ENCODE results near the gene DGKQ. TPM values are rescaled to one million over a fixed set of nuclear protein-coding genes. Genes with fewer than 3 reads are reported as not detected.

DGKQ gene
- total RNA-seq, 3 donors from 2014 or later = 11.2 to 21.5 (median 14.8) TPM

DNA sequence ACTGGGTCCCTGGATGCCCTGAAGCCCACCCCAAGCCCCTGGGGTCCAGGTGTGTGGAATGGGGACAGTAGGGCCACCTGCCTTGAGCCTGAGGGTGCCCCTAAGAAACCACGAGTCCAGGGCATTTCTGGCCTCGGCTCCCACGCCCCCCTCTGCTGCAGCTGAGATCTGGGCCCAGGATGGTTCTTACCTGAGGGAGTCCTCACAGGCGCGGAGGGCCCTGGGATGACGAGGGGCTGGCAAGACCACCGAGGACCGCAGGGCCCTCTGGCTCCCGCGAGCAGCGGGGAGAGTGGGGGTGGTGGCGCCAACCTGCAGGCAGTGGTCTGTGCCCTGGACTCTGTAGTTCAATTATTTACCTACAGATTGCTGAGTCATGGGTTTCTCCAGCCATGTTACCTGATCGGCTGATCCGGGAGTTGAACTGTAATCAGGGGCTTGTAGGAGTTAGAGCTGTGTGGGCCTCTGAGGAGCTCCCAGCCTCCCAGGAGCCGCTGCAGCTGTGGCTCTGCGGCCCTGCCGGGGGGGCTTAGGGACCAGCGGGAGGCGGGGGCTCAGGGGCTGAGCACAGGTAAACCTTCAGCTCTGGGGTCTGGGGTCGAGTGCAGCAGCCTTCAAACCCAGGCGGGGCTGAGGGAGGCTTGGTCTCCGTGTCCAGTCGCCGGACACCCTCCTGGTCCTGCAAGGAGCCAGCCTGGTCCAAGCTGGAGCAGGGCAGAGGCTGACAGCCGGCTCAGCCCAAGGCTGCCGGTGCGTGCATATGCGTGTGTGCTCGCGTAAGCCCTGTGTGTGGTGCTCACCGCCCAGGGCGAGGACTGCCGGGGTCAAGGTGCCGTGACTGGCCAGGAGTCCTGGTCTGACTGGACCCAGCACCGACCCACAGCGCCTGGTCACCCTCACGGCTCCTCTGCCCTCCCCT lies 20.0 kb upstream of the DGKQ start, which contains the start of gene SLC26A1:
Gene SLC26A1 (minus strand): TSS at position 294 of the 919 bp plus-strand sequence. CDS start 1,701 bp downstream, outside the sequence.
- Mint-ChIP-seq H3K9me3 (no peaks in the 10 kb centered on the region), H3K27me3 (ENCODE audit: low read depth) (peaks cover 11% of the 10 kb centered on the region), H3K4me1 (ENCODE audit: low read depth) (peaks cover 4% of the 10 kb centered on the region), H3K36me3 (ENCODE audit: insufficient read depth) (no peaks in the 10 kb centered on the region), H3K4me3 (no peak within 1 kb of the TSS)
- ATAC-seq (no peak), DNase-seq (no peak)

DNA sequence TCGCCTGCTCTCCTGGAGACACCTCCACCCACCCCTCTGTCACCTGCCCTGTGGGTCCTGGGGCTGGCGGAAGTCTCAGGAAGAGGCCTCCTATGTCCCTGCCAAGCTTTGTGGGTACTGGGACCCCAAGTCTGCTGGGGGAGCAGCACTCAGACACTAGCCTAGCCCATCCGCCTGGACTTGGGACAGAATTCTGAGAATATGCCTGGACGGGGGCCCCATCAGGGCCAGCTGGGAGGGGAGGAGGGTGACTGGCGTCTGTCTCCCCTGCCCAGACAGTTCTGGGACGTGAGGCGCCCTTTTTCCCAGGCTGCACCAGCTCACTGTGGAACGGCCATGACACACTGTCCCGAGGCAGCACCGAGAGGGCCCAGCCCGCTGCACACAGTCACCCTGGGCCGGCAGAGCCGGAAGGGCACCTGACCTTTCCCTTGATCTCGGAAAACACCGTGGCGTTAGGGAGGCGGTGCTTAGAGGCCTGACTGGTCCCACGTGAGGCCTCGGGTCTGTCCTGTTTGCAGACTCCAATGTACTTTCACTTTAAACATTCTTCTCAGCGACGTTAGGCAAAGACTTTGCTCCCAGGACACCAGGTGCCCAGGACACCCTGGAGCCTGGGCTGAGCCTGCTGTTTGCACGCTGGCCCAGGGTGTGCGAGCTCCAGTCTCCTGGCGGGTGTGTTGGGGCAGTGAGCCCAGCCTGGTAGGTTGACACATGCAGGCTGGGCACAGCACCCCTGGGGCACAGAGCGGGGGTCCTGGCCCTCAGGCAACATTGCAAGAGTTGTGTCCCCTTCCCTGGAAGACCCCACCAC lies 19.1 kb upstream of the DGKQ start:
- H3K4me3 Mint-ChIP-seq = no peak overlapping the region
- no peaks in the 10 kb centered on the region for H3K36me3 Mint-ChIP-seq (ENCODE audit: insufficient read depth)
- DNase-seq = no peak
- peaks cover 6% of the 10 kb centered on the region for H3K4me1 Mint-ChIP-seq (ENCODE audit: low read depth)
- peaks cover 5% of the 10 kb centered on the region for H3K27me3 Mint-ChIP-seq (ENCODE audit: low read depth)
- H3K9me3 Mint-ChIP-seq = no peaks in the 10 kb centered on the region
- no peak for ATAC-seq

DNA sequence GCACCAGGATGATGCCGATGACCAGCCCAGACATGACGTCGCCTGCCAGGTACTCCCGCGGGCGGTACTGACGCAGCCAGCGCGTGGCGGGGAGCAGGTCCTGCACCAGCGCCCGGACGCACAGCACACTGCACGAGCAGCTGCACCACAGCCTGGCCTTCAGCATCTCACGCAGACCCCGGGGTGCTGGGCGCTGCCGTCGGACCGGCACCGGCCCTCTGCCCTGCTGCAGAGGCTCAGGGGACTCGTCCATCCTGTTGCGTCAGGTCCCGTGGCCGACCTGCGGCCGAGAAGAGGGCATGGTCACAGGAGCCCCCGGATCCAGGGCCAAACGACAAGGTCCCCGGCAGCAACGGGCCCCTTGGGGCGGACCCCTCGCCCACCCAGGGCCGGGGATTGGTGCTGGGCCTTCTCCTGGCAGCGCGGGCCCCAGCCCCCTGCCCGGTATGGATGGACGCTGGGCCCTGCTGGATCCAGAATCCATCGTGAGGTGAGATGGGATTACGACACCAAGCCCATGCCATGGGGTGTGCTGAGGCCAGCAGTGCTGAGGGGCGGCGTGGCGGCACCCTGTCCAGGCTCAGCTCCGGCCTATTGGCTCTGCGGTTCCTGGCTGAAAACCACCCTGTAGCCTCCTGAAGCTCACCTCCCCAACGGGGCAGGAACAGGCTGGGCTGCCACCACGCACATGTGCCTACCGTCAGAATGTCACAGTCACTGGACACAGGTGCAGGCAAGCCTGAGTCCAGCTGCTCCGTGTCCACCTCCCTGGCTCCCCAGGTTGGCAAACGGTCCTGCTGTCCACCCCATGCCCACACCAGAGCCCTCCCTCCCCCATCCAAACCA lies 18.3 kb upstream of the DGKQ start:
- H3K4me1 Mint-ChIP-seq (ENCODE audit: low read depth) = peaks cover 8% of the 10 kb centered on the region
- no peak overlapping the region for H3K4me3 Mint-ChIP-seq
- DNase-seq (no peak), ATAC-seq (no peak)
- H3K9me3 Mint-ChIP-seq = no peaks in the 10 kb centered on the region
- peaks cover 1% of the 10 kb centered on the region for H3K27me3 Mint-ChIP-seq (ENCODE audit: low read depth)
- no peaks in the 10 kb centered on the region for H3K36me3 Mint-ChIP-seq (ENCODE audit: insufficient read depth)

DNA sequence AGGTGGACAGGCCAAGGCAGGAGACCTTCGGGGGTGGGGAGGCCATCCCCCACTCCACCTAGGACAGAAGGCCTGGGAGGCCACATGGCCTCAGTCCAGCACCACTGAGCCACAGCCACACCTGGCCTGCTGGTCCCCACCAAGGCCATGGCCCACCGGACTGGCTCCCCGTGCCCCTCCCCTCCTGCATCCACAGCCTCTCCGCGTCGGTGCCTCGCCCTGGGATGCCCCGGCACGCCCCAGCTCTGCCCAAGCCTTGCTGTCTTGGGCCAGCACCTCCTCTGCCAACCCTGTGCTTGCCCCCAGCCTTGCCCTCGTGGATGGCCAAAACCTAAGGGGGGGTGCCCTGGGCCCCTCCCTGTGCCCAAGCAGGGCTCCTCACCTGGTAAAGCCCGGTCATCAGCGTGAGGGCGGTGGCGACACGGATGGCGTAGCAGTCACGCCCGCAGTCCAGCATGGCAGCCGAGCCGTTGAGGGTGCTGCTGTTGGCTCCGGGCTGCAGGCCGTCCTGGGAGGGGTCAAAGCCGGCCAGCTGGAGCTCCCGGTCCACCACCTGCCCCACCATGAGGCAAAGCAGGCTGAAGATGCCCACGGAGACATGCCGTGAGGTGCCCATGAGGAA lies 17.5 kb upstream of the DGKQ start:
- H3K36me3 Mint-ChIP-seq (ENCODE audit: insufficient read depth) = no peaks in the 10 kb centered on the region
- H3K4me3 Mint-ChIP-seq = no peak overlapping the region
- H3K9me3 Mint-ChIP-seq = no peaks in the 10 kb centered on the region
- peaks cover 1% of the 10 kb centered on the region for H3K27me3 Mint-ChIP-seq (ENCODE audit: low read depth)
- no peak for DNase-seq
- peaks cover 15% of the 10 kb centered on the region for H3K4me1 Mint-ChIP-seq (ENCODE audit: low read depth)
- no peak for ATAC-seq

DNA sequence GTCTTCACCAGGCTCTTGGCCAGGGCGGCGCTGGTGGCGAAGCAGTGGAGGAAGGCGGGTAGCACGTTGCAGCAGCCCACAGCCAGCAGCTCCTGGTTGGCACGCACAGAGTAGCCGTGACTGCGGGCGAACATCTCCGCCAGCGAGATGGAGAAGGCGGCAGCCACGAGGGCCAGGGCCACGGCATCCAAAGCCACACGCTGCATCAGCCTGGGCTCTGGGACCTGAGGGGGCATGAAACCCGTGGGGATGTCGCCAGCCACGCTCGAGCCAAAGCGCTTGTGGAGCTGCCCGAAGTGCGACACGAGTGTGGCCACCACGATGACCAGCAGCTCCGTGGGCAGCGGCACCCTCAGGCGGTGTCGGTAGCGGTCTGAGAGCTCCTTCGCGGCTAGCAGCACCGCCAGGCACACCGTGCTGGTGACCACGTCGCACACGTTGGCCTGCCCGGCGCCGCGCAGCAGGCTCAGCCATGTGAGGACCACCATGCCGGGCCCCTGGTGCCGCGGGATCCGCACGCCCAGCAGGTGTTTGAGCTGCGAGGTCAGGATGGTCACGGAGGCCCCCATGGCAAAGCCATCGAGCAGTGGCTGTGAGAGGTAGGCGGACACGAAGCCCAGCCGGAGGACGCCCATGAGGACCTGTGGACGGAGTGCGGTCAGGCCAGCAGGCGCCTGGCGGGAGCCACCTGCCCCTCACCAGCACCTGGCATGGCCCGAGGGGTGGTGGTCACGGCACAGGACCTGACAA lies 16.5 kb upstream of the DGKQ start:
- Mint-ChIP-seq H3K9me3 (no peaks in the 10 kb centered on the region), H3K36me3 (ENCODE audit: insufficient read depth) (no peaks in the 10 kb centered on the region), H3K27me3 (ENCODE audit: low read depth) (no peaks in the 10 kb centered on the region), H3K4me1 (ENCODE audit: low read depth) (peaks cover 24% of the 10 kb centered on the region), H3K4me3 (no peak overlapping the region)
- DNase-seq = no peak
- no peak for ATAC-seq

DNA sequence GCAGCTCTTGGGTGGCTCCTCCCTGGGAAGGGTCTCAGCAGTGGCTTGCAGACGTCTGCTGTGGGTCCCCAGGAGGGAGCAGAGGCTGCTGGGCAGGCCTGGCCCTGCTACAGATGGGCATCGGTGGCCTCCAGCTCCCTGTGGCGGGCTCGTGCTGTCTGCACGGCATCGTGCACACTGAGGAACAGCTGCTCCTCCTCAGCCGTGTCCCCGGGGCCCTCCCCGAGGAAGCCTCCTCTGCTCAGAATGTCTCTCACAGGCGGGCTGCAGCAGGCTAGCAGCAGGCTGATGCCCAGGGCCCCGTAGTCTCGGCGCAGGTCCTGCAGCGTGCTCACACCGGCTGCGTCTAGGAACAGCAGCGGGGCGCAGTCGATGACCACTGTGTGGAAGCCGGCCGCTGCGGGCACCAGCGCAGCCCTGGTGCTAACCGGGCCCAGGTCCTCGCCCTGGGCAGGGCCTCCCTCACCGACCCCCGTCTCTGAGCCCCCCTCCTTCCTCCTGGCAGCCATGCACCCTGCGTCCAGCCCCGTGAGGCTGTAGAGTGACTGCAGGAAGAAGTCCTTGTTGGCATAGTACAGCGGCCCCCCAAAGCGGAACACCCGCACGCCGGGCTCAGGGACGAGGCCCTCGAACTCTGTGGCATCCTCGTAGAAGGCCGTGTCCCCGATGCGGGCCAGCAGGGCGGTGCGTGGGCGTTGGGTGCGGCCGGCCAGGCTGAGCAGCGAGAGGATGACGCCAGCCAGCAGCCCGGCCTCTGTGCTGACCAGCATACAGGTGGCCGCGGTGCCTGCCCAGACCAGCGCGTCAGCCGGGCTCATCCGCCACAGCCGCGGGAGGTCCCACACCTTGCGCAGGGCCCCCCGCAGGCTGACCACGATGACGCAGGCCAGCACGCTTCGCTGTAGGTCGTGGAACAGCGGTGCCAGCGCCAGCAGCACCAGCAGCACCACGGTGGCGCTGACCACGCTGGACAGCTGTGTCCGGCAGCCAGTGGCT lies 15.7 kb upstream of the DGKQ start:
- no peak for ATAC-seq
- peaks cover 28% of the 10 kb centered on the region for H3K4me1 Mint-ChIP-seq (ENCODE audit: low read depth)
- DNase-seq = no peak
- no peaks in the 10 kb centered on the region for H3K9me3 Mint-ChIP-seq
- no peaks in the 10 kb centered on the region for H3K36me3 Mint-ChIP-seq (ENCODE audit: insufficient read depth)
- no peaks in the 10 kb centered on the region for H3K27me3 Mint-ChIP-seq (ENCODE audit: low read depth)
- H3K4me3 Mint-ChIP-seq = no peak overlapping the region

DNA sequence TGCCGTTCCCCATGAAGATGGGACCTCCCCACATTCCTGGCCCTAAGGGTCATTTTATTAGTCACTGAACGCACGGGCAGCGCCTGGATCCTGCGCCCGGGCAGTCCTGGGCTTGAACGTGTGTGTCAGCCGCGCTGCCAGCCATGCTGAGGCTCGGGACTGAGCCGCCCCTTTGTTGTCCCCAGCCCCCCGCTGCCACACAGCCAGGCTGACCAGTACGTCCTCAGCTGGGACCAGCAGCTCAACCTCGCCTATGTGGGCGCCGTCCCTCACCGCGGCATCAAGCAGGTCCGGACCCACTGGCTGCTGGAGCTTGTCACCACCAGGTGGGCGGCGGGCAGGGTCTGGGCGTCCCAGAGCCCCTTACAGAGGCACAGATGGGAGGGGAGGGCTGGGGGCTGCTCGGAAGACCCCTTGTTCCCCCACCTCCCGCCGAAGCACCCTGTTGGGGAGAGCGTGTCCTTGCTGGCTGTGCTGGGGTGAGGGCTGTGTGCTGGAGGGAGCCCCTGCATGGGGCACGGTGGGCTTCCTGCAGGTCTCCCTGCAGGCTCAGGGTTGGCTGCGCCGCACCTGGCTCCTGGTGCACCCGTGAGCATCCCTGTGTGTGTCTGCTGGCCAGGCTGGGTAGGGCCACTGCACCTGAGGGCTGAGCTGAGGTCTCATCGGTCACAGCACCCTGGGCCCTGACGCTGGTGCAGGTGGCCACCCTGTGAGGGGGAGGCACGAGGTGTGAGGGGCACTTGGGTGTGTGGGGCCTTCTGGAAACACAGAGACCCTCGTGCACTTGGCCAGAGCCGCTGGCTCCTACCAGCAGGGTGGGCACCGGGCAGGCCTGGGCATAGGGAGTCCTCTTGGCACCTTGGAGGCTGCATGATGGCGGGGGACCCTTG lies 14.5 kb upstream of the DGKQ start:
- DNase-seq = no peak
- no peaks in the 10 kb centered on the region for H3K9me3 Mint-ChIP-seq
- H3K36me3 Mint-ChIP-seq (ENCODE audit: insufficient read depth) = no peaks in the 10 kb centered on the region
- no peak for ATAC-seq
- H3K4me3 Mint-ChIP-seq = peak overlapping the region; percentile 80
- no peaks in the 10 kb centered on the region for H3K27me3 Mint-ChIP-seq (ENCODE audit: low read depth)
- peaks cover 28% of the 10 kb centered on the region for H3K4me1 Mint-ChIP-seq (ENCODE audit: low read depth)

DNA sequence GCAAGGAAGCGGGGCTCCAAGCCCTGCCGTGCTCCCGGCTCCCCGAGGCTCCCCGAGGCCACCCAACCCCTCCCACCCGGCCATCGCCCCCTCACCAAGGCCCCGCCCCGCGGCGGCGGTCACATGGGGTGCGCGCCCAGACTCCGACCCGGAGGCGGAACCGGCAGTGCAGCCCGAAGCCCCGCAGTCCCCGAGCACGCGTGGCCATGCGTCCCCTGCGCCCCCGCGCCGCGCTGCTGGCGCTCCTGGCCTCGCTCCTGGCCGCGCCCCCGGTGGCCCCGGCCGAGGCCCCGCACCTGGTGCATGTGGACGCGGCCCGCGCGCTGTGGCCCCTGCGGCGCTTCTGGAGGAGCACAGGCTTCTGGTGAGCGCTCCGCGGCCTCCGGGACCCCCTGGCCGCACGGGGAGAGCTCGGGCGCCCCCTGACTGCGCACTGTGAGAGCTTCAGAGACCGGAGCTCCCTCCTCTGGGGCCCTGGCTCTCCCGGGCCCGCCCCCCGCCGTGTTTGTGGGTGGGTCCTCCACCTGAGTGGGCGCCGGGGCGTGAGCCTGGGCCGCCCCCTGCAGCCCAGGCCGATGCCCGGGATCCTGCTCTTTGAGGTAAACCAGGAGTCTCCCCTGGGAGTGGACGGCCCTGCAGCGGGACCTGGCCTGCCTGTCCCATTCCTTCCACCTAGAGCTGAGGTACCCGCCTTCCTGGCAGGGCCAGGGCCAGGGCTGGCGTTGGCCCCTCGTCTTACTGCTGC lies 13.7 kb upstream of the DGKQ start, which contains the start of gene IDUA:
Gene IDUA (plus strand): TSS at position 166 of the 745 bp plus-strand sequence. CDS start 41 bp downstream, at position 207.
- DNase-seq (peak; percentile 86), ATAC-seq (peak; percentile 84)
- no peaks in the 10 kb centered on the region for H3K27me3 Mint-ChIP-seq (ENCODE audit: low read depth)
- H3K36me3 Mint-ChIP-seq (ENCODE audit: insufficient read depth) = no peaks in the 10 kb centered on the region
- H3K4me1 Mint-ChIP-seq (ENCODE audit: low read depth) = peaks cover 28% of the 10 kb centered on the region
- H3K4me3 Mint-ChIP-seq = peak within 1 kb of the TSS; percentile 88
- H3K9me3 Mint-ChIP-seq = no peaks in the 10 kb centered on the region

DNA sequence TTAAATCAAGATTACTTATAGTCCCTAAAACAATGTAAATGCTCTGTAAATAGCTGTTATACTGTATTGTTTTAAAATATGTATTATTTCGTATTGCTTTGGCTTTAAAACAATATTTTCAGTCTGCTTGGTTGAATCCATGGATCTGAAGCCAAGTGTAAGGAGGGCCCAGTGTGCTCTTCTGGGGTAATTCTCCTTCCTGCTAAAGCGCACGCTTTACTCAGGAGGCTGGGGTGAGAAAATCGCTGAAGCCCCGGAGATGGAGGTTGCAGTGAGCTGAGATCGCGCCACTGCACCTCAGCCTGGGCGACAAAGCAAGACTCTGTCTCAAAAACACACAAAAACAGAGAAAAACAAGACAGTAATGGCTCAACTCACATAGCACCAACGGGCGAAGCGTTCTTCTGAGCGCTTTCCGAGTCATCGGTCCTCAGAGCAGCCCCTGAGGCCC lies 13.1 kb upstream of the DGKQ start:
- peaks cover 28% of the 10 kb centered on the region for H3K4me1 Mint-ChIP-seq (ENCODE audit: low read depth)
- H3K9me3 Mint-ChIP-seq = no peaks in the 10 kb centered on the region
- H3K27me3 Mint-ChIP-seq (ENCODE audit: low read depth) = no peaks in the 10 kb centered on the region
- H3K36me3 Mint-ChIP-seq (ENCODE audit: insufficient read depth) = no peaks in the 10 kb centered on the region
- ATAC-seq = peak in 1 of 2 donors; percentile 24
- no peak for DNase-seq
- H3K4me3 Mint-ChIP-seq = peak overlapping the region; percentile 88

DNA sequence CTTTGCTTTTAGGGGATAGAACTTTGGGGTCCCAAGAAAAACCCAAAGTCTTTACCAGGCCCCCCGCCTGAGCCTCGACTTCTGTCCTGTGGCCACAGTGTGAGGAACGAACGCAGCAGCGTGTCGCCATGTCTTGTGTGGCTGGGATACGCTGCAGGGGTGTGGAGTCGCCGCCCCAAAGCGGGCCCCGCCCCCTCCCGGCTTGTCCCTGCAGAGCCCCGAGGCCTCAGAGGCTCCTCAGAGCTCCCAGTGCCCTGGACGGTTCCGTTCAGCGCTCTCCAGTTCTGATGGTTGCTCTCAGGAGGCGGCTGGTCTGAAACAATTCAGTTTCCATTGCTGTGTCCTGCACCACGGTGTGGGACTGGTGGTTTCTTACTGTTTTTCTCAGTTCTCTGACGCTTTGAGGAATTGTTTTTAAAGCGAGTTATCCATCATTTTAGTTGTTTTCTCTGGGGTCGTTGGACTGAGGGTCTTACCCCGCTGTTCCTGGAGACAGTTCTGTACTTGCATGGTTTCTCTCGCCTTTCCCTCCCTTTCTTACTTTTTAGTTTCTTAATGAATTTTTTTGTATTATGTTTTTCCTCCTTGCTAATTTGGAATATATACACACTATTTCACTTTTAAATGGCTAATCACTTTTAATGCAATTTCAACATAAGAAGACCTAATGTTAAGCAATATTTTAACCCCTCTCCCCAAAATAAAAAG lies 11.9 kb upstream of the DGKQ start:
- ATAC-seq (peak; percentile 59 to 68), DNase-seq (peak; percentile 68)
- H3K27me3 Mint-ChIP-seq (ENCODE audit: low read depth) = no peaks in the 10 kb centered on the region
- H3K36me3 Mint-ChIP-seq (ENCODE audit: insufficient read depth) = no peaks in the 10 kb centered on the region
- H3K4me3 Mint-ChIP-seq = peak overlapping the region; percentile 63
- H3K4me1 Mint-ChIP-seq (ENCODE audit: low read depth) = peaks cover 28% of the 10 kb centered on the region
- no peaks in the 10 kb centered on the region for H3K9me3 Mint-ChIP-seq
